CD14-positive monocyte (primary cell): ENCODE measurements around the gene TBX15. TPM values are rescaled to one million over a fixed set of nuclear protein-coding genes. Genes with fewer than 3 reads are reported as not detected.
"Not testable (repeated sequence)": the region's sequence is repeated elsewhere in the genome, so short reads cannot be mapped to it uniquely, and the experiment has no call there.

ENCODE experiments used
- DNase-seq, 3 donors: peaks; one replicate each; pipeline ENCODE4 v3.0.0-alpha.2; 2011 to 2022
- H2AFZ ChIP-seq: 2 replicates; pipeline ENCODE4 v1.6.0; 2012; ENCODE audit warnings: mild to moderate bottlenecking, low read depth, low read length, inconsistent platforms; ENCODE audit not compliant: insufficient read depth, poor library complexity, severe bottlenecking
- H3K27ac ChIP-seq, 2 donors: 1 replicate in 1 of 2; 2 replicates in 1 of 2; pipeline ENCODE4 v1.5.1; 2012 to 2013; ENCODE audit warnings: low read length in 2 of 2, control low read depth in 1 of 2, inconsistent platforms in 1 of 2, low read depth in 1 of 2, mild to moderate bottlenecking in 1 of 2
- H3K27me3 ChIP-seq, 2 donors: one replicate each; pipeline versions ENCODE4 v1.6.0 to v1.6.1; 2011 to 2013; ENCODE audit warnings: low read length in 2 of 2; ENCODE audit not compliant: control insufficient read depth in 2 of 2, insufficient read depth in 2 of 2
- H3K36me3 ChIP-seq, 2 donors: replicated peaks in 1 of 2; 1 replicate in 1 of 2; 2 replicates in 1 of 2; pipeline versions ENCODE4 v1.5.1 to v1.6.1; 2012 to 2013; ENCODE audit warnings: low read length in 2 of 2, control low read depth in 1 of 2, inconsistent platforms in 1 of 2, mild to moderate bottlenecking in 1 of 2; ENCODE audit not compliant: insufficient read depth in 2 of 2, control insufficient read depth in 1 of 2
- H3K4me1 ChIP-seq, 2 donors: 1 replicate in 1 of 2; 2 replicates in 1 of 2; pipeline versions ENCODE4 v1.5.1 to v1.6.1; 2012 to 2013; ENCODE audit warnings: low read length in 2 of 2, control low read depth in 1 of 2, inconsistent platforms in 1 of 2, mild to moderate bottlenecking in 1 of 2, moderate library complexity in 1 of 2; ENCODE audit not compliant: insufficient read depth in 2 of 2, control insufficient read depth in 1 of 2
- H3K4me2 ChIP-seq: replicated peaks from 2 replicates; pipeline ENCODE3; 2012; ENCODE audit warnings: low read length, moderate library complexity, mild to moderate bottlenecking; ENCODE audit not compliant: poor library complexity, severe bottlenecking; ENCODE audit errors: extremely low read depth
- H3K4me3 ChIP-seq, 3 experiments: fragments of 200-600 bp in 1 of 3; sonication (generic) in 1 of 3; replicated peaks in 1 of 3; 1 replicate in 2 of 3; 2 replicates in 1 of 3; pipeline ENCODE4 v1.5.1; 2011 to 2013; ENCODE audit warnings: low read length in 3 of 3, mild to moderate bottlenecking in 3 of 3, control low read depth in 2 of 3, low read depth in 2 of 3, inconsistent platforms in 1 of 3, moderate library complexity in 1 of 3
- H3K79me2 ChIP-seq: 2 replicates; pipeline ENCODE4 v1.6.0; 2012; ENCODE audit warnings: mild to moderate bottlenecking, control low read depth, inconsistent platforms, low read length, moderate library complexity; ENCODE audit not compliant: insufficient read depth
- H3K9ac ChIP-seq: 2 replicates; pipeline ENCODE4 v1.6.0; 2017; ENCODE audit warnings: low read length, mild to moderate bottlenecking; ENCODE audit not compliant: insufficient read depth, poor library complexity, severe bottlenecking
- H3K9me3 ChIP-seq, 2 donors: replicated peaks in 1 of 2; 1 replicate in 1 of 2; 2 replicates in 1 of 2; pipeline versions ENCODE4 v1.5.1 to v1.6.1; 2012 to 2013; ENCODE audit warnings: low read length in 2 of 2, control low read depth in 1 of 2; ENCODE audit not compliant: control insufficient read depth in 1 of 2, insufficient read depth in 1 of 2
- H4K20me1 ChIP-seq: 2 replicates; pipeline ENCODE4 v1.6.0; 2012; ENCODE audit warnings: mild to moderate bottlenecking, low read length, control low read depth, moderate library complexity; ENCODE audit not compliant: insufficient read depth
- H3K27ac Mint-ChIP-seq, 7 donors: one replicate each; pipeline ENCODE4 v1.8.0; 2020; ENCODE audit warnings: mild to moderate bottlenecking in 7 of 7, mixed read lengths in 7 of 7, moderate library complexity in 6 of 7, inconsistent platforms in 2 of 7
- H3K27me3 Mint-ChIP-seq, 3 donors: one replicate each; pipeline ENCODE4 v1.8.0; 2021 to 2022; ENCODE audit warnings: low read depth in 3 of 3, mild to moderate bottlenecking in 3 of 3, mixed read lengths in 3 of 3, moderate library complexity in 3 of 3, inconsistent platforms in 1 of 3
- H3K36me3 Mint-ChIP-seq, 2 donors: one replicate each; pipeline ENCODE4 v1.8.0; 2020; ENCODE audit warnings: mixed read lengths in 2 of 2, inconsistent platforms in 1 of 2, mild to moderate bottlenecking in 1 of 2
- H3K4me1 Mint-ChIP-seq: one replicate; pipeline ENCODE4 v1.8.0; 2020; ENCODE audit warnings: mild to moderate bottlenecking, mixed read lengths
- H3K4me3 Mint-ChIP-seq, 2 donors: one replicate each; pipeline ENCODE4 v1.8.0; 2020; ENCODE audit warnings: mild to moderate bottlenecking in 2 of 2, mixed read lengths in 2 of 2, moderate library complexity in 1 of 2
- H3K9me3 Mint-ChIP-seq, 7 donors: one replicate each; pipeline ENCODE4 v1.8.0; 2020 to 2022; ENCODE audit warnings: mixed read lengths in 7 of 7, mild to moderate bottlenecking in 6 of 7, moderate library complexity in 6 of 7, inconsistent platforms in 2 of 7
- WGBS: methylation state at CpG from one replicate; pipeline ENCODE4 v1.1.5; 2013; ENCODE audit warnings: missing lambda C conversion rate; ENCODE audit not compliant: insufficient coverage; 5-methylcytosine and 5-hydroxymethylcytosine counted together
- intact Hi-C, 2 donors: fragments of 100-400 bp; cut with micrococcal nuclease; formaldehyde crosslinking; loops; one replicate each; pipeline versions ENCODE4 v1.15.0 to v1.15.1; 2023
- polyA plus RNA-seq, 3 donors: library from polyadenylated mRNA; depleted of rRNA in 1 of 3; unstranded in 2 of 3; stranded (reverse) in 1 of 3; fragments of 300-500 nt in 2 of 3; fragments of >200 nt in 1 of 3; fragmentation: Illumina TruSeq in 2 of 3; gene quantifications; 1 replicate in 2 of 3; 2 replicates in 1 of 3; pipeline ENCODE4 v1.2.3, GENCODE V29; 2012 to 2021
- TF ChIP-seq, protein P1 (sequence below): fragments of 200-600 bp; IDR thresholded peaks from one replicate; pipeline ENCODE4 v1.8.0; 2022; ENCODE audit warnings: antibody characterized with exemption, mild to moderate bottlenecking

The TBX15 gene
- polyA plus RNA-seq, 3 donors, result not detected

DNA sequence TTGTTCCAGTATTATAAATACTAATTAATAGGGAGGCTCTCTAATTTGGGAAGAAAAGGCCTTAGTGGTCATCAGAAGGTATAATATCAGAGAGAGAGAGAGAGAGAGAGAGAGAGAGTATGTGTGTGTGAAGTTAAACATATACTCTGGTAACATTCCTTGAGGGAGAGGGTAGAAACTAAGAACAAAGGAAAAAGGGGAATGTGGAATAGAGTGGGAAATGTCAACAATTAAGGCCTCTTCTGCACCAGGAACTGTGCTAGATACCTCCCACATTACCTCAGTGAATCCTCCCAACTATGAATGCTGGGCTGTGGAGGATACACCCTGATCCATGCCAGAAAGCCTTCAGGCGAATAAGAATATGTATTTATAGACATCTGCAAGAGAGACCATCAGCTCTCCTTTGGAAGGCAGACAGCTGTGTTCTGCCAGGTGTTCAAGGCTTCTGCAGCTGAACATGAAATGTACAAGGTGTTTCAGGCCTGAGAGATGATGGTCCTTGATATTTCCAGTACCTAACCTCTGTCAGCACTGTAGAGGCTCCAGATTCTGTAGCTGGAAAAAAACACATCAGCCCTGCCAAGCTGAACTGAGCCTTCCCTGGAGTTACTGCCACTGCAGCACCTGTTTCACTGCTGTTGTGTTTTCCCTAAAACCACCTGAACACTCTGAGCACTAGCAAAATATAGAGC lies 29.1 kb downstream of the TBX15 start:
- no peak overlapping the region for H3K4me3 Mint-ChIP-seq
- Histone ChIP-seq H3K27ac (no peak overlapping the region), H3K9ac (no peak overlapping the region), H3K27me3 (no peaks in the 10 kb centered on the region), H3K79me2 (no peaks in the 10 kb centered on the region), H2AFZ (no peak overlapping the region), H3K9me3 (no peaks in the 10 kb centered on the region), H3K4me2 (no peak overlapping the region), H3K4me1 (no peaks in the 10 kb centered on the region), H3K4me3 (no peak overlapping the region), H3K36me3 (no peaks in the 10 kb centered on the region), H4K20me1 (no peaks in the 10 kb centered on the region)
- H3K4me1 Mint-ChIP-seq, result no peaks in the 10 kb centered on the region
- TF ChIP-seq, protein P1, sequence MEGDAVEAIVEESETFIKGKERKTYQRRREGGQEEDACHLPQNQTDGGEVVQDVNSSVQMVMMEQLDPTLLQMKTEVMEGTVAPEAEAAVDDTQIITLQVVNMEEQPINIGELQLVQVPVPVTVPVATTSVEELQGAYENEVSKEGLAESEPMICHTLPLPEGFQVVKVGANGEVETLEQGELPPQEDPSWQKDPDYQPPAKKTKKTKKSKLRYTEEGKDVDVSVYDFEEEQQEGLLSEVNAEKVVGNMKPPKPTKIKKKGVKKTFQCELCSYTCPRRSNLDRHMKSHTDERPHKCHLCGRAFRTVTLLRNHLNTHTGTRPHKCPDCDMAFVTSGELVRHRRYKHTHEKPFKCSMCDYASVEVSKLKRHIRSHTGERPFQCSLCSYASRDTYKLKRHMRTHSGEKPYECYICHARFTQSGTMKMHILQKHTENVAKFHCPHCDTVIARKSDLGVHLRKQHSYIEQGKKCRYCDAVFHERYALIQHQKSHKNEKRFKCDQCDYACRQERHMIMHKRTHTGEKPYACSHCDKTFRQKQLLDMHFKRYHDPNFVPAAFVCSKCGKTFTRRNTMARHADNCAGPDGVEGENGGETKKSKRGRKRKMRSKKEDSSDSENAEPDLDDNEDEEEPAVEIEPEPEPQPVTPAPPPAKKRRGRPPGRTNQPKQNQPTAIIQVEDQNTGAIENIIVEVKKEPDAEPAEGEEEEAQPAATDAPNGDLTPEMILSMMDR, result no peak
- 100% methylated on average over 1 of the region's 1 CpG for WGBS
- no peak for DNase-seq
- H3K36me3 Mint-ChIP-seq, result no peaks in the 10 kb centered on the region
- intact Hi-C loops, result no loop called here
- peaks cover 0 to 5% (median 1%) of the 10 kb centered on the region in 7 donors for H3K9me3 Mint-ChIP-seq
- no peak overlapping the region for H3K27ac Mint-ChIP-seq
- peaks cover 4 to 10% (median 8%) of the 10 kb centered on the region in 3 donors for H3K27me3 Mint-ChIP-seq

DNA sequence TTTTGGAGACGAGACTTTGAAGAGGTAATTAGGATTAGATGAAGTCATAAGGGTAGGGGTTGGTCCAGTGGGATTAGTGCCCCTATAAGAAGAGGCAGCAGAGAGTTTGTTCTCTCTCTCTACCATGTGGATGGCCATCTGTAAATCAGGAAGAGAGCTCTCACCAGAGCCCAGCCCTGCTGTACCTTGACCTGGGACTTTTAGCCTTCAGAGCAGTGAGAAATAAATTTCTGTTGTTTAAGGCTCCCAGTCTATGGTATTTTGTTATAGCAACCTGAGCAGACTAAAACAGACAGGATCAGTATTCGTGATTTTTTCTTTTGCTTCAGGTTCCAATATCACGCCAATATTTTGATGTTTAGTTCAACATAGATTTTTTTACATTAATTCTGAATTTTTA lies 30.0 kb downstream of the TBX15 start:
- Mint-ChIP-seq H3K27ac (no peak overlapping the region), H3K4me3 (no peak overlapping the region), H3K27me3 (peaks cover 4 to 8% (median 8%) of the 10 kb centered on the region in 3 donors), H3K36me3 (no peaks in the 10 kb centered on the region), H3K4me1 (no peaks in the 10 kb centered on the region), H3K9me3 (peaks cover 0 to 6% (median 0%) of the 10 kb centered on the region in 7 donors)
- DNase-seq, result no peak
- TF ChIP-seq, protein P1, result no peak
- Histone ChIP-seq H2AFZ (no peak overlapping the region), H3K27me3 (no peaks in the 10 kb centered on the region), H3K27ac (no peak overlapping the region), H3K79me2 (no peaks in the 10 kb centered on the region), H3K9ac (no peak overlapping the region), H4K20me1 (no peaks in the 10 kb centered on the region), H3K36me3 (no peaks in the 10 kb centered on the region), H3K9me3 (no peaks in the 10 kb centered on the region), H3K4me2 (no peak overlapping the region), H3K4me3 (no peak overlapping the region), H3K4me1 (no peaks in the 10 kb centered on the region)
- intact Hi-C loops, result no loop called here
- no CpG with 5 or more reads among the region's 3 CpGs for WGBS

DNA sequence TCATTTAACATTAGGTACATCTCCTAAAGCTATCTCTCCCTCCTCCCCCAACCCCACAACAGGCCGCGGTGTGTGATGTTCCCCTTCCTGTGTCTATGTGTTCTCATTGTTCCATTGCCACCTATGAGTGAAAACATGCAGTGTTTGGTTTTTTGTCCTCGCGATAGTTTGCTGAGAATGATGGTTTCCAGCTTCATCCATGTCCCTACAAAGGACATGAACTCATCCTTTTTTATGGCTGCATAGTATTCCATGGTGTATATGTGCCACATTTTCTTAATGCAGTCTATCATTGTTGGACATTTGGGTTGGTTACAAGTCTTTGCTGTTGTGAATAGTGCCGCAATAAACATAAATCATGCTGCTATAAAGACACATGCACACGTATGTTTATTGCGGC lies 30.6 kb downstream of the TBX15 start:
- H3K79me2 ChIP-seq, H3K27me3 Mint-ChIP-seq, H3K4me2 ChIP-seq, H3K36me3 Mint-ChIP-seq, H3K27ac Mint-ChIP-seq, H3K4me1 Mint-ChIP-seq, H3K36me3 ChIP-seq, H3K27me3 ChIP-seq, intact Hi-C loops, DNase-seq, H2AFZ ChIP-seq, H3K4me1 ChIP-seq, H3K27ac ChIP-seq, H3K9me3 Mint-ChIP-seq, H3K9me3 ChIP-seq, H3K4me3 ChIP-seq, H3K9ac ChIP-seq, H3K4me3 Mint-ChIP-seq, H4K20me1 ChIP-seq: not testable (repeated sequence)
- WGBS, result no CpG with 5 or more reads among the region's 7 CpGs
